GM18502 (cell line): Measurements from ENCODE around the gene SERTAD2.

Experiments used
- ATAC-seq: cut with Tn5 transposase; IDR thresholded peaks from one replicate; pipeline ENCODE4 v1.9.1; 2021; ENCODE audit warnings: mild to moderate bottlenecking; ENCODE audit not compliant: unreplicated experiment, poor library complexity

Gene SERTAD2

GRCh38 chr2:64632835-64633819, 20.6 kb downstream of the SERTAD2 start:
- no peak for ATAC-seq

- no peak for ATAC-seq
These were observed 21.9 kb downstream of the SERTAD2 start for GRCh38 chr2:64631771-64632170.

- ATAC-seq = no peak
These were observed 23.0 kb downstream of the SERTAD2 start for GRCh38 chr2:64630752-64631151.

GRCh38 chr2:64629875-64630274, 23.8 kb downstream of the SERTAD2 start:
- no peak for ATAC-seq

GRCh38 chr2:64629329-64629781, 24.4 kb downstream of the SERTAD2 start:
- ATAC-seq = no peak

- no peak for ATAC-seq
These were observed 25.6 kb downstream of the SERTAD2 start for GRCh38 chr2:64627860-64628841.

GRCh38 chr2:64626963-64627760, 26.6 kb downstream of the SERTAD2 start:
- ATAC-seq = no peak

DNA sequence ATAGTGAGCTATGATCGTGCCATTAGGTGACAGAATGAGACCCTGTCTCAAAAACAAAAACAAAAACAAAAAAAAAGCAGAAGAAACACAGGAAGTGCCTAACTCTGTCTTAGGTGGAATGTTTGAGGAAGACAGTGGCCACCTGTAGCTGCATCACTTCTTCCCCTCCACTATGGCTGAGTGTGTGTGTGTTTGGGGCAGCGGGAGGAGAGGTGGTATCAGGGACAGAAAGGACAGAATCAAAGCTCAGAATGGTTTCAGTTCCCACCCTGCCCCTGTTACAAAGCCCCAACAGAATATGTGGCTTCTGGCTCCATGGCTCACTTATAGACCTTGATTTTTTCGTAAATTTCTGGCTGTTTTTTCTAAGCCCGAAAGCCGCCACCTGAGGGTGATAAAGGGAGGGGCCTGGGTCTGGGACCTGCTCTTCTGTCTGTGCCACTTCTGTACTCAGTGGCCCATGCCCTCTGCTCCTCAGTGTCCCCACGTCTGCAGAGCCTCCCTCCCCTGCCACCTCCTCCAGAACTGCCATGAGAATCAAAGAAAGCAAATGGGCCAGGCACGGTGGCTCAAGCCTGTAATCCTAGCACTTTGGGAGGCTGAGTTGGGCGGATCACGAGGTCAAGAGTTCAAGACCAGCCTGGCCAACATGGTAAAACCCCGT, 27.4 kb downstream of the SERTAD2 start:
- ATAC-seq = no peak

DNA sequence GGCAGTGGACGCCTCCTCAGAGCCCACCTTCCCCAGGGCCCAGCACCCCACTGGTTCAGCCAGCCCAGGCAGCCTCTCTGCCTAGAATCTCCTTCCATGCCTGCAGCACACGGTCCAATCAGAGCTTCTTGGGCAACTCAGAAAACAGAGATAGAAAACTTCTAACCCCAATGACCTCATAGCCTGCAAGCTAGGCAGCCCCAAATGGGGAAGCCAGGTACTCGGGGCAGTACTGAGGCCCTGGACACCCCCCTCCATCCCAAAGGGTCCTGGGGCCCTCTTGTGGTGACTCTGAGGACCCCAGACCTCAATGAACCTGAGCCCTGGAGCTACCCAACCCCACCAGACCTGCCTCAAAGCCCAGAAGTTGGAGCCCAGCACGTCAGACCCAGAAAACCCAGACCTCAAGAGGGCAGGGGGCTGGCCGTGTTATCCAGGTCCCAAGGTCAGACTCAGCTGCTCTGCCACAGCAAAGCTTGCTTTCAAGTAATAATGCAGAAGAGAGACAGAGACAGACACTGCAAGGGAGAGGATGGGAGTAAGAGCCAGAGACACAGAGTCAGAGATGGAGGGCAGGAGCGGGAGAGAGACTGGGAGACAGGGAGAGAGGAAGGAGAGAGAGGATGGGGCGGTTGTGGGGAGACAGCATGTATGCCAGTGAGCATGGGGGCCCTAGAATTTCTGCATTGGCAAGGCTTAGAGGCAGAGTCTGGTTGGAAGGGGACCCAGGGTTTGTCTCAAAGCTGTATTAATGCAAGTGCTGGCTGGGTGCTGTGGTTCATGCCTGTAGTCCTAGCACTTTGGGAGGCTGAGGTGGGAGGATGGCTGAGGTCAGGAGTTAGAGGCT, 28.2 kb downstream of the SERTAD2 start:
- no peak for ATAC-seq

- ATAC-seq = no peak
These were observed 28.9 kb downstream of the SERTAD2 start for GRCh38 chr2:64624862-64625261.

DNA sequence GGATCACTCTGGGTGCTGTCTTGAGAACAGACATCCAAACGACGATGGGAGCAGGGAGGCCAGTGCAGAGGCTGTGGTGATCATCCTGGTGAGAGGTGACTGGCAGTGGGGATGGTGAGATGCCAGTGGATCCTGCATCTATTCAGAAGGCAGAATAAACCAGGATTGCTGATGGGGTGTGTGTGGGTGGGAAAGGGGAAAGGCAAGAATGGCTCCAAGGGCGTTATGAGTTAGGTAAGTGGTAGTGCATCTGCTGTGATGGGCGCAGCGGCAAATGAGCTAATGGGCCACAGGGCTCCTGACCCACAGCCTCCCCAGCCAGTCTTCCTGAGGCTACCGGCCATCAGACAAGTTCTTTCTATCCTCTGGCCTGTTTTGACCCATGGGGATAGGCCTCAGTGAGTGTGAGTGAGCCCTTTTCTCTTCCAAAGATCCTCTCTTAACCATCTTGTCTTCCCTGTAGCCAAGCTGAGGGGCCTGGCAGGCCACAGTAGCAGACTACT, 29.6 kb downstream of the SERTAD2 start:
- ATAC-seq = no peak

DNA sequence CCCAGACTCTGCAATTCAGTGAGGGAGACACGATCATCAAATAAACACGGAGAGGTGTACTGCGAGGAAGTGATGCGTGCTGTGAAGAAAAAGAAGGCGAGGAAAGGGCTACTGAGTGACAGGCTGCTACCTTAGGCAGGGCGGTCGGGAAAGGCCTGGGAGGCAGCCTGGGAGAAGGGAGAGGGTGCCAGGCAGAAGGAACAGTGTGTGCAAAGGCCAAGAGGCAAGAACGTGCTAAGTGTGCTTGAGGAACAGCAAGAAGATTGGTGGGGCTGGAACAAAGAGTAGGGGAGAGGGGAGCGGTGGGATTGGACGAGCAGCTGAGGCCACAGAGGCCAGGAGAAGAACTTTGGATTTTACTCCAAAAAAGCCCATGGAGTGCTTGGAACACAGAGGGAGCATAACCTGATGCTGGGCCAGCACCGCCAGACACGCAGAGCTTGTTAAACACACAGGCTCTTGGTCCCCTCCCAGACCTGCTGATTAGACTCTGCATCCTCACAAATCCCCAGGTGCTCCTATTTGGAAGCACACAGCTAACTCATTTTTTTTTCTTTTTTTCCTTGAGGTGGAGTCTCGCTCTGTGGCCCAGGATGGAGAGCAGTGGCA, 30.4 kb downstream of the SERTAD2 start:
- ATAC-seq = no peak

DNA sequence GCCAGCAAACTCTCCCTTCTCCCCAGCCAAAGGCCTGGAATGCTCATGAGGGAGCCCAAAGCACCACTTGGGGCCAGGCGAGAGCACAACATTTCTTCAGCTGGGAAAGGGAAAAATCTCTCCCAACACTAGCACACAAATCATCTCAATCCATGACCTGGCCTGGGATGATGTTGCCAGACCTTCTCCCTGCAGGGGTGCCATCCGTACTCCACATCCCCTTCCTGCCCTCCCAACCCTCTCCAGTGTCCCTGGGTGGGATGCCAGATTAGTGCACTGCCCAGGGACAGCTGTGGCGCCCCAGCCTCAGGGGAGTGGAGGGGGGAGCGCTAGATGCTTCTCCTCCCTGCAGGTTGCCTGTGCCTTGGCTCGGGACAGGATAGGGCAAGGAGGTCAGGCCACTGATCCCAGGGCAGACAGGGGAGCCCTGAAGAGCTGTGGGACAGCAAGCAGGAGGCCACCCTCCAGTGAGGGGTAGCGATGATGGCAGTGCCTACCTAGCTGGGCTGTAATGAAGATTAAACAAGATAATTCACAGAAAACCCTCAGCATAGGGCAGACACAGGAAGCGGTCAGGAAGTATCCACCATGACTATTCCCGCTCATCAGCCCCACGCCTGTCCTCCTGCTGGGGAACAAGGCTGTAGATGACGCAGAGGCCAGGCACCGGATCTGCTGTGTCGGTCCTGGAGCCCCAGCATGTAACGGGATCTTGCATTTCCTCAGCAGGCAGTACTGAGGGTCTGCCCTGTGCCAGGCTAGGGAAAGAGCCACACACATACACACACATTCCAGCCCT, 31.1 kb downstream of the SERTAD2 start:
- no peak for ATAC-seq

DNA sequence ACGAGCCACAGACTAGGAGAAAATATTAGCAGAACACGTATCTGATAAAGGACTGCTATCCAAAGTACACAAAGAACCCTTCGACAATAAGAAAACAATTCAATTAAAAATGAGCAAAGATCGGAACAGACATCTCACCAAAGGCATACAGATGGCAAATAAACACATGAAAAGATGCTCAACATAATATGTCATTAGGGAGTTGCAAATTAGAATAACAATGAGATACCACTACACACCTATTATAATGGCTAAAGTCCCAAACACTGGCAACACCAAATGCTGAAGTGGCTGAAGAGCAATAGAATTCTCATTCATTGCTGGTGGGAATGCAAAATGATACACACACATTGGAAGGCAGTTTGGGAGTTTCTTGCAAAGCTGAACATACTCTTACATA, 33.1 kb downstream of the SERTAD2 start:
- no peak for ATAC-seq

- no peak for ATAC-seq
These were observed 36.0 kb downstream of the SERTAD2 start for GRCh38 chr2:64617631-64618151.

GRCh38 chr2:64615844-64616536, 37.7 kb downstream of the SERTAD2 start:
- no peak for ATAC-seq
